Pancreas (tissue), 10 donors: ENCODE measurements around the gene BRI3. TPM values are rescaled to one million over a fixed set of nuclear protein-coding genes. Genes with fewer than 3 reads are reported as not detected.

ENCODE experiments used
- ATAC-seq, 4 donors: fragments of 200-7000 bp; cut with Tn5 transposase; one replicate each; pipeline versions ENCODE4 v1.8.0 to v1.9.1; 2020; ENCODE audit warnings: mild to moderate bottlenecking in 4 of 4, moderate library complexity in 4 of 4
- DNase-seq, 6 donors: peaks; one replicate each; pipeline ENCODE4 v3.0.0-alpha.2; 2020
- FAIRE-seq: peaks from 2 replicates; lab custom pipeline; 2012; peaks lifted over from hg19 to GRCh38; lab: Jason Lieb, UNC
- H3K27ac ChIP-seq, 4 donors: fragments of 200-600 bp; sonication (generic); 1 replicate in 3 of 4; 2 replicates in 1 of 4; pipeline versions ENCODE4 v1.5.0 to v1.8.0; 2020
- H3K27me3 ChIP-seq, 4 donors: fragments of 200-600 bp; one replicate each; pipeline ENCODE4 v1.8.0; 2021
- H3K36me3 ChIP-seq, 3 donors: fragments of 200-600 bp; sonication (generic) in 1 of 3; one replicate each; pipeline versions ENCODE4 v1.5.0 to v1.8.0; 2020 to 2021
- H3K4me1 ChIP-seq, 3 donors: fragments of 200-600 bp; one replicate each; pipeline ENCODE4 v1.8.0; 2021
- H3K4me3 ChIP-seq, 4 donors: fragments of 200-600 bp; sonication (generic) in 2 of 4; one replicate each; pipeline versions ENCODE4 v1.5.0 to v1.8.0; 2020 to 2021
- H3K9me3 ChIP-seq, 4 donors: fragments of 200-600 bp; one replicate each; pipeline ENCODE4 v1.8.0; 2021
- CTCF ChIP-seq, 4 donors: fragments of 200-600 bp; sonication (generic) in 3 of 4; IDR thresholded peaks; one replicate each; pipeline versions ENCODE4 v1.5.0 to v1.8.0; 2021; ENCODE audit warnings: antibody characterized with exemption in 4 of 4
- WGBS, 2 donors: extraction: QIAGEN DNeasy Blood & Tissue Kit; methylation state at CpG; one replicate each; pipeline ENCODE4 v1.1.7; 2013; 5-methylcytosine and 5-hydroxymethylcytosine counted together
- intact Hi-C, 3 donors: fragments of 100-400 bp; cut with DNase I; formaldehyde crosslinking; loops; one replicate each; pipeline versions ENCODE4 v1.11.1 to v1.14.2; 2022
- polyA plus RNA-seq, 2 donors: library from polyadenylated mRNA; stranded (reverse); fragments of 200-250 nt; gene quantifications; one replicate each; pipeline ENCODE4 v1.2.3, GENCODE V29; 2013
- total RNA-seq, 6 donors: library from RNA; stranded (reverse); fragmentation: NEBNext Ultra II Directional in 4 of 6; extraction: Animal tissue kit (Norgen Biotek cat#: 25700) in 4 of 6; gene quantifications; one replicate each; pipeline versions ENCODE4 v1.2.1 to v1.2.4, GENCODE V29; 2021 to 2023
- donor health status: healthy with polysubstance abuse.
- donor health status: DM: no; HTN: no; CAD: no; lungs with moderate emphysema.
- donor health status: DM: no; HTN: no; CAD: no.
- donor health status: control.
- donor health status: control.
- donor health status: Bipolar disorder and iron deficiency.
- donor health status: DM: yes; HTN: yes; CAD: no.
- donor health status: DM: no; HTN: no; CAD: no.
- donor health status: DM: no; HTN: no; CAD: no.
- donor health status: DM: yes; HTN: yes; CAD: no.

The BRI3 gene
- total and polyA plus RNA-seq, 8 donors, result 88.0 to 122 (median 113) TPM

- 92 to 95% methylated on average over 5 of the region's 5 CpGs for WGBS, 2 donors
Measured at GRCh38 chr7:98330926-98331529, 49.5 kb downstream of the BRI3 start.

GRCh38 chr7:98334081-98334480, 52.6 kb downstream of the BRI3 start:
- TF ChIP-seq CTCF (IDR thresholded peaks at IDR 0.05), result no peak
- intact Hi-C loops, result no loop called here
- no peaks in the 10 kb centered on the region for H3K9me3 ChIP-seq
- H3K4me1 ChIP-seq, result no peaks in the 10 kb centered on the region
- no peaks in the 10 kb centered on the region for H3K27me3 ChIP-seq
- no peak overlapping the region for H3K4me3 ChIP-seq
- H3K36me3 ChIP-seq, result no peaks in the 10 kb centered on the region
- no peak overlapping the region for H3K27ac ChIP-seq
- no peak for FAIRE-seq
- DNase-seq, result no peak
- WGBS, 2 donors, result 75 to 87% methylated on average over 1 of the region's 1 CpG
- no peak for ATAC-seq

More at GRCh38 chr7:98330926-98331529, 49.5 kb downstream of the BRI3 start:
- H3K9me3 ChIP-seq, result no peaks in the 10 kb centered on the region
- no peak overlapping the region for H3K27ac ChIP-seq
- FAIRE-seq (no peak), DNase-seq (no peak), ATAC-seq (no peak)
- no peak for TF ChIP-seq CTCF (IDR thresholded peaks at IDR 0.05)
- H3K4me1 ChIP-seq, result no peaks in the 10 kb centered on the region
- no peaks in the 10 kb centered on the region for H3K27me3 ChIP-seq
- H3K4me3 ChIP-seq, result no peak overlapping the region
- intact Hi-C loops, result no loop called here
- no peaks in the 10 kb centered on the region for H3K36me3 ChIP-seq

GRCh38 chr7:98335411-98335977, 54.0 kb downstream of the BRI3 start:
- Histone ChIP-seq H3K9me3 (no peaks in the 10 kb centered on the region), H3K4me1 (no peaks in the 10 kb centered on the region), H3K27me3 (no peaks in the 10 kb centered on the region), H3K36me3 (no peaks in the 10 kb centered on the region), H3K4me3 (no peak overlapping the region), H3K27ac (no peak overlapping the region)
- intact Hi-C loops, result no loop called here
- no peak for TF ChIP-seq CTCF (IDR thresholded peaks at IDR 0.05)
- DNase-seq, result no peak
- no peak for FAIRE-seq
- ATAC-seq, result no peak
- WGBS, 2 donors, result 95 to 96% methylated on average over 8 of the region's 8 CpGs

- intact Hi-C loops, result no loop called here
- DNase-seq, result no peak
- TF ChIP-seq CTCF (IDR thresholded peaks at IDR 0.05), result no peak
- Histone ChIP-seq H3K4me3 (no peak overlapping the region), H3K4me1 (no peaks in the 10 kb centered on the region), H3K9me3 (no peaks in the 10 kb centered on the region), H3K27ac (no peak overlapping the region), H3K36me3 (no peaks in the 10 kb centered on the region), H3K27me3 (no peaks in the 10 kb centered on the region)
- WGBS, 2 donors, result 98% methylated on average over 6 of the region's 6 CpGs
- FAIRE-seq, result no peak
- ATAC-seq, result no peak
Measured at GRCh38 chr7:98338441-98338840, 57.0 kb downstream of the BRI3 start.

- H3K36me3 ChIP-seq, result no peaks in the 10 kb centered on the region
- H3K27me3 ChIP-seq, result no peaks in the 10 kb centered on the region
- ATAC-seq (no peak), DNase-seq (no peak), FAIRE-seq (no peak)
- no peaks in the 10 kb centered on the region for H3K9me3 ChIP-seq
- H3K4me1 ChIP-seq, result no peaks in the 10 kb centered on the region
- WGBS, 2 donors, result 97 to 98% methylated on average over 3 of the region's 3 CpGs
- no peak overlapping the region for H3K27ac ChIP-seq
- H3K4me3 ChIP-seq, result no peak overlapping the region
- no peak for TF ChIP-seq CTCF (IDR thresholded peaks at IDR 0.05)
- intact Hi-C loops, result no loop called here
Measured at GRCh38 chr7:98339043-98339442, 57.6 kb downstream of the BRI3 start.
